Ascending aorta (tissue), 2 donors: Measurements from ENCODE around the gene MNAT1. TPM values are rescaled to one million over a fixed set of nuclear protein-coding genes. Genes with fewer than 3 reads are reported as not detected.
A peak's percentile ranks its signal among the peaks of the same experiment; 100 is the strongest.

Source experiments
- DNase-seq, 2 donors: peaks; one replicate each; pipeline ENCODE4 v3.0.0-alpha.2; 2019; ENCODE audit warnings: low spot score in 2 of 2
- H3K27ac ChIP-seq, 2 donors: fragments of 200-600 bp; sonication (generic); one replicate each; pipeline ENCODE4 v1.5.1; 2016 to 2017; ENCODE audit warnings: mild to moderate bottlenecking in 1 of 2
- H3K27me3 ChIP-seq: fragments of 200-600 bp; sonication (generic); one replicate; pipeline ENCODE4 v1.5.1; 2017
- H3K36me3 ChIP-seq, 2 donors: fragments of 200-600 bp; sonication (generic); one replicate each; pipeline ENCODE4 v1.5.1; 2016
- H3K4me1 ChIP-seq, 2 donors: fragments of 200-600 bp; sonication (generic); one replicate each; pipeline ENCODE4 v1.5.1; 2016 to 2017; ENCODE audit warnings: mild to moderate bottlenecking in 1 of 2
- H3K4me3 ChIP-seq, 2 donors: fragments of 200-600 bp; sonication (generic); one replicate each; pipeline ENCODE4 v1.5.1; 2016 to 2017; ENCODE audit warnings: mild to moderate bottlenecking in 1 of 2
- H3K9me3 ChIP-seq, 2 donors: fragments of 200-600 bp; sonication (generic); one replicate each; pipeline ENCODE4 v1.5.1; 2016
- intact Hi-C: fragments of 100-400 bp; cut with DNase I; formaldehyde crosslinking; loops from one replicate; pipeline ENCODE4 v1.15.1; 2023
- total RNA-seq: library from RNA; depleted of rRNA; stranded (reverse); fragments of >200 nt; gene quantifications from one replicate; pipeline ENCODE4 v1.1.0, GENCODE V29; 2016
- TF ChIP-seq, protein P1 (sequence below), 3 experiments: fragments of 200-600 bp in 2 of 3; fragments of 450-650 bp in 1 of 3; sonication (generic) in 2 of 3; IDR thresholded peaks; one replicate each; pipeline ENCODE4 v1.5.1; 2016 to 2019; ENCODE audit warnings: antibody characterized with exemption in 3 of 3, mild to moderate bottlenecking in 1 of 3, moderate library complexity in 1 of 3

MNAT1 gene
- total RNA-seq, 1 donor from 2014 or later = 37.5 TPM

DNA sequence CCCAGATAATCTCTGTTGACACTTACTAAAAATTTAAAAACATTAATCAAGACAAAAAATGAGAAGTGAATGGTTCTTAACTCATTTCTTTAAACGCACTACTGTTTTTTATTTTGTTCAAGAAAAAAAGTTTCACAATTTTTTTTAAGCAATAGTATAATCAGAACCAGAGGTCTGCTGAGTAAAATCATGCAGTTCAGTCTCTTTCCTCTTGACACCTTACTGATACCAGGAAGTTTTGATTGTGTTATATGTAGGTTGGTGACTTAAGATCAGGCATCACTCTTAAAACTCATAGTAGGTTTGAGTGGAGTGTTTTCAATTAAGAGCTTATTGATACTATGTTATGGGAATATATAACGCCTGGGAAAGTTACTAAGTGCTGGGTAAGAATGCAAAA, 125.0 kb downstream of the MNAT1 start:
- DNase-seq = no peak
- Histone ChIP-seq H3K9me3 (peaks cover 5 to 6% of the 10 kb centered on the region in 2 donors), H3K27me3 (no peaks in the 10 kb centered on the region), H3K4me1 (peaks cover 0 to 8% of the 10 kb centered on the region in 2 donors), H3K36me3 (peaks cover 0 to 14% of the 10 kb centered on the region in 2 donors), H3K4me3 (no peak overlapping the region), H3K27ac (no peak overlapping the region)
- TF ChIP-seq, protein P1, sequence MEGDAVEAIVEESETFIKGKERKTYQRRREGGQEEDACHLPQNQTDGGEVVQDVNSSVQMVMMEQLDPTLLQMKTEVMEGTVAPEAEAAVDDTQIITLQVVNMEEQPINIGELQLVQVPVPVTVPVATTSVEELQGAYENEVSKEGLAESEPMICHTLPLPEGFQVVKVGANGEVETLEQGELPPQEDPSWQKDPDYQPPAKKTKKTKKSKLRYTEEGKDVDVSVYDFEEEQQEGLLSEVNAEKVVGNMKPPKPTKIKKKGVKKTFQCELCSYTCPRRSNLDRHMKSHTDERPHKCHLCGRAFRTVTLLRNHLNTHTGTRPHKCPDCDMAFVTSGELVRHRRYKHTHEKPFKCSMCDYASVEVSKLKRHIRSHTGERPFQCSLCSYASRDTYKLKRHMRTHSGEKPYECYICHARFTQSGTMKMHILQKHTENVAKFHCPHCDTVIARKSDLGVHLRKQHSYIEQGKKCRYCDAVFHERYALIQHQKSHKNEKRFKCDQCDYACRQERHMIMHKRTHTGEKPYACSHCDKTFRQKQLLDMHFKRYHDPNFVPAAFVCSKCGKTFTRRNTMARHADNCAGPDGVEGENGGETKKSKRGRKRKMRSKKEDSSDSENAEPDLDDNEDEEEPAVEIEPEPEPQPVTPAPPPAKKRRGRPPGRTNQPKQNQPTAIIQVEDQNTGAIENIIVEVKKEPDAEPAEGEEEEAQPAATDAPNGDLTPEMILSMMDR (IDR thresholded peaks at IDR 0.05) = no peak
- intact Hi-C loops = no loop called here

GRCh38 chr14:60861545-60862140, 127.1 kb downstream of the MNAT1 start:
- no peak for DNase-seq
- Histone ChIP-seq H3K4me1 (peaks cover 0 to 20% of the 10 kb centered on the region in 2 donors), H3K4me3 (no peak overlapping the region), H3K36me3 (no peaks in the 10 kb centered on the region), H3K27me3 (no peaks in the 10 kb centered on the region), H3K27ac (no peak overlapping the region), H3K9me3 (peaks cover 2 to 5% of the 10 kb centered on the region in 2 donors)
- TF ChIP-seq, protein P1 (IDR thresholded peaks at IDR 0.05) = no peak
- intact Hi-C loops = no loop called here

DNA sequence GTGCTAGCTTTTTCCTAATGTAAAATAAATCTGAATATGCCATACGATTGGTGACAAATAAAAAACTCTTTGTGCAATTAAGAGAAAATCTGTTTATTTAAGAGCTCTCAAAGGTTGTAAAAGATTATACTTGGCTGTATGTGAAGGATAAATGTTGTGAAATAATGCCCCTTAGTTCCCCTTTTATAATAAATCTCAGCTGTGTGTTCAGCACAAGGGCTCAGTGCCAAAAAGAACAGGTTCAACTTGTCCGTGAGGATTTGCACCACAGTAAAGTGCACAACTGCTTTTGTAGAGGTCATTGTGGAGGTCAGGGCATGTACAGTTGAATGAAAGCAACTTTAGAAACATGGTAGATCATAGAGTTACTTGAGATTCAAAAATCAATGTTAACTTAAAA, 127.7 kb downstream of the MNAT1 start:
- no peak overlapping the region for H3K27ac ChIP-seq
- H3K9me3 ChIP-seq = no peaks in the 10 kb centered on the region
- H3K27me3 ChIP-seq = no peaks in the 10 kb centered on the region
- H3K4me1 ChIP-seq = peaks cover 0 to 25% of the 10 kb centered on the region in 2 donors
- no peak for DNase-seq
- intact Hi-C loops = no loop called here
- H3K36me3 ChIP-seq = no peaks in the 10 kb centered on the region
- TF ChIP-seq, protein P1 (IDR thresholded peaks at IDR 0.05) = no peak
- no peak overlapping the region for H3K4me3 ChIP-seq

DNA sequence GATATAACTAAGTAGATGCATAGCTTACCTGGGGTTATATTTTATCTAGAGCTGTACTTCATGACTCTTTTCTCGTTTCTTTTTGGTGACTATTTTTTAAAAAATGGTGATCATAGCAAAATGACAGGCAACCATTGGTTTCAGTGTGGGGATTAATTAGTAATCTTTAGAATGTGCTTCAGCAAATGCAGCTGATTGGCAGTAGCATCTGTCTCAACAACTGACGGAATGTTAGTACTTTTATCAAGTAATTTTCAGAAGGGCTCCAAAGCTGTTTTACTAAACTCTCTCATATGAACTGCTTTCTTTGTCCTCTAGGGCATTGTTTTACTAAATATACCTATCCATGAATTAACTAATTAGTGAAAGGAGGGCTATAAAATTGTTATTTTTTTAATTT, 128.7 kb downstream of the MNAT1 start:
- peaks cover 0 to 30% of the 10 kb centered on the region in 2 donors for H3K4me1 ChIP-seq
- peak overlapping the region in 1 of 2 donors; percentile 12 for H3K27ac ChIP-seq
- DNase-seq = no peak
- no peak overlapping the region for H3K4me3 ChIP-seq
- H3K27me3 ChIP-seq = no peaks in the 10 kb centered on the region
- TF ChIP-seq, protein P1 (IDR thresholded peaks at IDR 0.05) = no peak
- no peaks in the 10 kb centered on the region for H3K9me3 ChIP-seq
- H3K36me3 ChIP-seq = no peaks in the 10 kb centered on the region
- intact Hi-C loops = no loop called here

- Histone ChIP-seq H3K4me3 (peak overlapping the region in 1 of 2 donors; percentile 23), H3K36me3 (no peaks in the 10 kb centered on the region), H3K27ac (peak overlapping the region; percentile 27 to 46), H3K9me3 (no peaks in the 10 kb centered on the region), H3K4me1 (peaks cover 0 to 30% of the 10 kb centered on the region in 2 donors), H3K27me3 (no peaks in the 10 kb centered on the region)
- TF ChIP-seq, protein P1 (IDR thresholded peaks at IDR 0.05) = no peak
- intact Hi-C loops = no loop called here
- DNase-seq = no peak
Observed at GRCh38 chr14:60865378-60866127, 131.0 kb downstream of the MNAT1 start.
